ENCODE results near the gene ABCE1.

GRCh38 chr4:145177906-145178538 is 79.9 kb downstream of the ABCE1 start:
- TF ChIP-seq TCF7L2 (IDR thresholded peaks at IDR 0.05; ENCODE audit: low read depth, low read length) (no peak), SIN3A (IDR thresholded peaks at IDR 0.05; ENCODE audit: borderline replicate concordance, insufficient read depth, low read depth, low read length) (no peak), POLR2AphosphoS5 (IDR thresholded peaks at IDR 0.05; ENCODE audit: low read depth, low read length) (no peak)
- TF ChIP-seq, protein P1, sequence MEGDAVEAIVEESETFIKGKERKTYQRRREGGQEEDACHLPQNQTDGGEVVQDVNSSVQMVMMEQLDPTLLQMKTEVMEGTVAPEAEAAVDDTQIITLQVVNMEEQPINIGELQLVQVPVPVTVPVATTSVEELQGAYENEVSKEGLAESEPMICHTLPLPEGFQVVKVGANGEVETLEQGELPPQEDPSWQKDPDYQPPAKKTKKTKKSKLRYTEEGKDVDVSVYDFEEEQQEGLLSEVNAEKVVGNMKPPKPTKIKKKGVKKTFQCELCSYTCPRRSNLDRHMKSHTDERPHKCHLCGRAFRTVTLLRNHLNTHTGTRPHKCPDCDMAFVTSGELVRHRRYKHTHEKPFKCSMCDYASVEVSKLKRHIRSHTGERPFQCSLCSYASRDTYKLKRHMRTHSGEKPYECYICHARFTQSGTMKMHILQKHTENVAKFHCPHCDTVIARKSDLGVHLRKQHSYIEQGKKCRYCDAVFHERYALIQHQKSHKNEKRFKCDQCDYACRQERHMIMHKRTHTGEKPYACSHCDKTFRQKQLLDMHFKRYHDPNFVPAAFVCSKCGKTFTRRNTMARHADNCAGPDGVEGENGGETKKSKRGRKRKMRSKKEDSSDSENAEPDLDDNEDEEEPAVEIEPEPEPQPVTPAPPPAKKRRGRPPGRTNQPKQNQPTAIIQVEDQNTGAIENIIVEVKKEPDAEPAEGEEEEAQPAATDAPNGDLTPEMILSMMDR (IDR thresholded peaks at IDR 0.05) = no peak

All from Panc1 (cell line).